Measurements from ENCODE around the gene ZNHIT3.

DNA sequence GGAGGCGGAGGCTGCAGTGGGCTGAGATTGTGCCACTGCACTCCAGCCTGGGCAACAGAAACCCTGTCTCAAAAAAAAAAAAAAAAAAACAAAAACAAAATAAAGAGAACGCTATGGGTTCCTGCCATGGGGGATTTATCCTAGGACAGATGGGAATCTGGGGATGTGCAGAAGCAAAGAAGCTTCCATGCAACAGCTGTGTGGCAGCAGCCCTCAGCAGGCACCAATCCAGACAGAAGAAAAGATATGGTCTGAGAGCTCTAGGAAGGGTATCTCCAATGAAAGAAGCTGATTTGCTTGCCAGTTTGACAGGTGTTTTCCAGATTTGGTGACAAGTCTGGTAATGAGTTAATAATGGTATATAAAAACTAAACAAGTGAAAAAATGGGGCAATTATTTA is 36.6 kb downstream of the ZNHIT3 start:
- TF ChIP-seq POLR2A (IDR thresholded peaks at IDR 0.05) (no peak), POLR2AphosphoS5 (IDR thresholded peaks at IDR 0.05) (no peak)
- TF ChIP-seq, protein P1, sequence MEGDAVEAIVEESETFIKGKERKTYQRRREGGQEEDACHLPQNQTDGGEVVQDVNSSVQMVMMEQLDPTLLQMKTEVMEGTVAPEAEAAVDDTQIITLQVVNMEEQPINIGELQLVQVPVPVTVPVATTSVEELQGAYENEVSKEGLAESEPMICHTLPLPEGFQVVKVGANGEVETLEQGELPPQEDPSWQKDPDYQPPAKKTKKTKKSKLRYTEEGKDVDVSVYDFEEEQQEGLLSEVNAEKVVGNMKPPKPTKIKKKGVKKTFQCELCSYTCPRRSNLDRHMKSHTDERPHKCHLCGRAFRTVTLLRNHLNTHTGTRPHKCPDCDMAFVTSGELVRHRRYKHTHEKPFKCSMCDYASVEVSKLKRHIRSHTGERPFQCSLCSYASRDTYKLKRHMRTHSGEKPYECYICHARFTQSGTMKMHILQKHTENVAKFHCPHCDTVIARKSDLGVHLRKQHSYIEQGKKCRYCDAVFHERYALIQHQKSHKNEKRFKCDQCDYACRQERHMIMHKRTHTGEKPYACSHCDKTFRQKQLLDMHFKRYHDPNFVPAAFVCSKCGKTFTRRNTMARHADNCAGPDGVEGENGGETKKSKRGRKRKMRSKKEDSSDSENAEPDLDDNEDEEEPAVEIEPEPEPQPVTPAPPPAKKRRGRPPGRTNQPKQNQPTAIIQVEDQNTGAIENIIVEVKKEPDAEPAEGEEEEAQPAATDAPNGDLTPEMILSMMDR (IDR thresholded peaks at IDR 0.05 in 8 of 11, conservative IDR thresholded peaks at IDR 0.05 in 3 of 11): no peak

Measured in spleen (tissue), 7 donors.